ENCODE results near the gene LCTL. TPM values are rescaled to one million over a fixed set of nuclear protein-coding genes. Genes with fewer than 3 reads are reported as not detected.

LCTL gene
- total and polyA plus RNA-seq, 10 of the 15 experiments (the other 5 are each of a cell fraction or from before 2014, with no cell fraction given), result 0.07 to 0.76 (median 0.40) TPM; not detected in 5

GRCh38 chr15:66609876-66610275 is 44.1 kb upstream of the LCTL start (continued):
- TF ChIP-seq PRDM15 (CRISPR knock-in tag; IDR thresholded peaks at IDR 0.05), result no peak
- no peak for TF ChIP-seq IRF5 (IDR thresholded peaks at IDR 0.05; ENCODE audit: borderline replicate concordance)
- TF ChIP-seq USF1 (IDR thresholded peaks at IDR 0.05; ENCODE audit: borderline replicate concordance, extremely low read length, insufficient read depth, low read depth, low read length), result no peak
- no peak for TF ChIP-seq ZNF274 (IDR thresholded peaks at IDR 0.05; ENCODE audit: insufficient read depth, insufficient read length)
- TF ChIP-seq HDAC6 (IDR thresholded peaks at IDR 0.05; ENCODE audit: unreplicated experiment), result no peak

GRCh38 chr15:66608881-66609280 is 43.1 kb upstream of the LCTL start:
- RAD21 ChIA-PET (ENCODE audit: unreplicated experiment), result no interaction called here
- POLR2A ChIA-PET, result no interaction called here
- H3K4me3 ChIP-seq, result no peak overlapping the region
- FAIRE-seq, result no peak
- H3K27ac ChIP-seq (ENCODE audit: control insufficient read depth, insufficient read depth), result no peak overlapping the region
- CTCF ChIA-PET, result interaction anchor here (2.2 to 2.9 kb wide), 2 partner anchors 10 to 243 kb away, joined by 13 read pairs; no protein-coding TSS in a partner anchor
- ATAC-seq, result no peak
- no peaks in the 10 kb centered on the region for H3K36me3 ChIP-seq (ENCODE audit: control insufficient read depth in 2 of 2, insufficient read depth in 2 of 2, low read length in 1 of 2)
- SMC1A ChIA-PET (ENCODE audit: uncharacterized antibody, unreplicated experiment), result no interaction called here
- DNase-seq (ENCODE audit: low read depth, low spot score), result no peak
- no peaks in the 10 kb centered on the region for H3K79me2 ChIP-seq (ENCODE audit: control insufficient read depth, insufficient read depth, low read length)
- no peaks in the 10 kb centered on the region for H3K9me3 ChIP-seq (replicated peaks; ENCODE audit: control insufficient read depth, insufficient read depth, low read length)
- in situ Hi-C loops (cut with MboI) (loop anchor here (10.0 to 25.0 kb wide), 2 partner anchors 153 to 236 kb away; no protein-coding TSS in a partner anchor), intact Hi-C loops (cut with micrococcal nuclease; ENCODE audit: unreplicated experiment) (no loop called here)
- H3K4me1 ChIP-seq (ENCODE audit: control insufficient read depth, insufficient read depth, low read length), result no peaks in the 10 kb centered on the region
- no peaks in the 10 kb centered on the region; a peak in 1 of 4 replicates for H3K27me3 ChIP-seq (replicated peaks in 1 of 2; ENCODE audit: control insufficient read depth in 2 of 2, insufficient read depth in 2 of 2, low read length in 1 of 2)
- H3K9ac ChIP-seq (ENCODE audit: control insufficient read depth, insufficient read depth, low read length), result no peak overlapping the region
- no peak overlapping the region for H2AFZ ChIP-seq (ENCODE audit: control insufficient read depth, low read depth, low read length)
- H4K20me1 ChIP-seq (ENCODE audit: control insufficient read depth, insufficient read depth), result no peaks in the 10 kb centered on the region
- no peak overlapping the region for H3K4me2 ChIP-seq (ENCODE audit: control insufficient read depth, insufficient read depth)
- no TSS peak for BruUV-seq (replicated peaks)
- WGBS (ENCODE audit: insufficient coverage, insufficient replicate concordance, low lambda C conversion rate, missing lambda C conversion rate), result 93% methylated on average over 2 of the region's 2 CpGs
- TF ChIP-seq ZNF207 (IDR thresholded peaks at IDR 0.05; ENCODE audit: borderline replicate concordance), result no peak
- TF ChIP-seq SRF (IDR thresholded peaks at IDR 0.05; ENCODE audit: low read depth in 2 of 2, low read length in 2 of 2), result no peak
- no peak for TF ChIP-seq SREBF2 (IDR thresholded peaks at IDR 0.05; ENCODE audit: low read length)
- no peak for TF ChIP-seq LARP7 (IDR thresholded peaks at IDR 0.05)
- no peak for TF ChIP-seq IRF5 (IDR thresholded peaks at IDR 0.05; ENCODE audit: borderline replicate concordance)
- TF ChIP-seq NFIC (IDR thresholded peaks at IDR 0.05; ENCODE audit: low read depth, low read length), result no peak
- no peak for TF ChIP-seq BHLHE40 (IDR thresholded peaks at IDR 0.05; ENCODE audit: borderline replicate concordance in 1 of 2, low read depth in 2 of 2, low read length in 1 of 2)
- TF ChIP-seq MTA3 (IDR thresholded peaks at IDR 0.05; ENCODE audit: borderline replicate concordance, low read length), result no peak
- TF ChIP-seq NKRF (conservative IDR thresholded peaks at IDR 0.05), result no peak

Data from GM12878 (cell line).